Peyer's patch (tissue), 4 donors: ENCODE measurements around the gene DLX4.

Experiments
- POLR2A ChIP-seq, 2 donors: fragments of 450-650 bp; IDR thresholded peaks; one replicate each; pipeline ENCODE4 v1.5.1; 2017; ENCODE audit warnings: antibody characterized with exemption in 2 of 2, mild to moderate bottlenecking in 2 of 2, moderate library complexity in 2 of 2
- TF ChIP-seq, protein P1 (sequence below), 6 experiments: fragments of 450-650 bp in 4 of 6; fragments of 200-600 bp in 2 of 6; sonication (generic) in 1 of 6; IDR thresholded peaks; one replicate each; pipeline ENCODE4 v1.5.1; 2017 to 2019; ENCODE audit warnings: antibody characterized with exemption in 6 of 6, mild to moderate bottlenecking in 3 of 6, moderate library complexity in 1 of 6

DNA sequence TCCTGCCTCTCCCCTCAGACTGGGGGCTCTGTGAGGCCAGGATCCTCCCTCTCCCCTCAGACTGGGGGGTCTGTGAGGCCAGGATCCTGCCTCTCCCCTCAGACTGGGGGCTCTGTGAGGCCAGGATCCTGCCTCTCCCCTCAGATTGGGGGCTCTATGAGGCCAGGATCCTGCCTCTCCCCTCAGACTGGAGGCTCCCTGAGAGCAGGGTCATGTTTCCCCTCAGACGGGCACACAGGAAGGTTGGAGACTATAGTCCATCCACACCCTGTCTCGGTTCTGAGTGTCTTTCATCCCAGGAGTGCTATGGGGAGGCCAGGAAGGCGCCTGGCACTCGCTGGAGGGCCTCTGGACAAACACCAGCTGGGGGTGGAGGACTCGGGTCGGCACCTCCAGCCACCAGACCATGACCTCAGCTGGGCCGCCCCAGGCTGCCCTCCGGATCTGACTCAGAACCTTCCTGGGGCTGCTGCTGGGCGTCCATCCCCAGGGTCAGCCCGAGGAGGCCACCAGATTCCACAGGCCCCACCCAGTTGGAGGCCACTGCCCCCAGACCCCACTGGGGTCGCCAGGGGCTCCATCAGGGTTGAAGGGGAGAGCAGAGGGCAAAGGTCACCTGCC, 21.9 kb upstream of the DLX4 start:
- TF ChIP-seq, protein P1, sequence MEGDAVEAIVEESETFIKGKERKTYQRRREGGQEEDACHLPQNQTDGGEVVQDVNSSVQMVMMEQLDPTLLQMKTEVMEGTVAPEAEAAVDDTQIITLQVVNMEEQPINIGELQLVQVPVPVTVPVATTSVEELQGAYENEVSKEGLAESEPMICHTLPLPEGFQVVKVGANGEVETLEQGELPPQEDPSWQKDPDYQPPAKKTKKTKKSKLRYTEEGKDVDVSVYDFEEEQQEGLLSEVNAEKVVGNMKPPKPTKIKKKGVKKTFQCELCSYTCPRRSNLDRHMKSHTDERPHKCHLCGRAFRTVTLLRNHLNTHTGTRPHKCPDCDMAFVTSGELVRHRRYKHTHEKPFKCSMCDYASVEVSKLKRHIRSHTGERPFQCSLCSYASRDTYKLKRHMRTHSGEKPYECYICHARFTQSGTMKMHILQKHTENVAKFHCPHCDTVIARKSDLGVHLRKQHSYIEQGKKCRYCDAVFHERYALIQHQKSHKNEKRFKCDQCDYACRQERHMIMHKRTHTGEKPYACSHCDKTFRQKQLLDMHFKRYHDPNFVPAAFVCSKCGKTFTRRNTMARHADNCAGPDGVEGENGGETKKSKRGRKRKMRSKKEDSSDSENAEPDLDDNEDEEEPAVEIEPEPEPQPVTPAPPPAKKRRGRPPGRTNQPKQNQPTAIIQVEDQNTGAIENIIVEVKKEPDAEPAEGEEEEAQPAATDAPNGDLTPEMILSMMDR (IDR thresholded peaks at IDR 0.05): no peak
- TF ChIP-seq POLR2A (IDR thresholded peaks at IDR 0.05): no peak
